ENCODE results near the gene LSR.

Gene LSR

DNA sequence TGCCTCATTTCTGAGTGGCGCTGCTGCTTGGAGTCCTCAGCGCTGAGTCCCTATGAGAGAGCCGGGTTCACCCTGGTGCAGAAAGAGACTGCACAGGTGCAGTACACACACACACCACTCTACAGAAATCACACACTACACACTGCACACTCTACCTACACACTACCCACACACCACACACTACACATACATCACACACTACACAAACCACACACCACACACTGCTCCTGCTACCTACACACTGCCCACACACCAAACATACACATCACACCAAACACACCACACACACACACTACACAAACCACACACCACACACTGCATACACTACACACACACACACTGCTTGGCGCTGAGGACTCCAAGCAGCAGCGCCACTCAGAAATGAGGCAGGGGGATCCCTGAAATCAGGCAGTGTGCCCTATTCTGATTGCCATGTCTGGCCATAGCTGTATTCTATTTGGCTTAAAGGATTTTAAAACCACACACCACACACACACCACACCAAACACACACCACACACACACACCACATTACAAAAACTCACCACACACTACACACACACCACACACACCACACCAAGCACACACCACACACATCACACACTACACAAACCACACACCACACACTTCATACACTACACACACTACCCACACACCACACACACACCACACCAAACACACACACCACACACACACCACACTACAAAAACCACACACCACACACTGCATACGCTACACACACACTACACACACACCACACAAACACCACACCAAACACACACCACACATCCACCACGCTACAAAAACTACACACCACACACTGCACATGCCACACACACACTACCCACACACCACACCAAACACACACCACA is 48.1 kb downstream of the LSR start (continued):
- TF ChIP-seq, protein P1, sequence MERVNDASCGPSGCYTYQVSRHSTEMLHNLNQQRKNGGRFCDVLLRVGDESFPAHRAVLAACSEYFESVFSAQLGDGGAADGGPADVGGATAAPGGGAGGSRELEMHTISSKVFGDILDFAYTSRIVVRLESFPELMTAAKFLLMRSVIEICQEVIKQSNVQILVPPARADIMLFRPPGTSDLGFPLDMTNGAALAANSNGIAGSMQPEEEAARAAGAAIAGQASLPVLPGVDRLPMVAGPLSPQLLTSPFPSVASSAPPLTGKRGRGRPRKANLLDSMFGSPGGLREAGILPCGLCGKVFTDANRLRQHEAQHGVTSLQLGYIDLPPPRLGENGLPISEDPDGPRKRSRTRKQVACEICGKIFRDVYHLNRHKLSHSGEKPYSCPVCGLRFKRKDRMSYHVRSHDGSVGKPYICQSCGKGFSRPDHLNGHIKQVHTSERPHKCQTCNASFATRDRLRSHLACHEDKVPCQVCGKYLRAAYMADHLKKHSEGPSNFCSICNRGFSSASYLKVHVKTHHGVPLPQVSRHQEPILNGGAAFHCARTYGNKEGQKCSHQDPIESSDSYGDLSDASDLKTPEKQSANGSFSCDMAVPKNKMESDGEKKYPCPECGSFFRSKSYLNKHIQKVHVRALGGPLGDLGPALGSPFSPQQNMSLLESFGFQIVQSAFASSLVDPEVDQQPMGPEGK (tag by site-specific recombination; IDR thresholded peaks at IDR 0.05), result peak; percentile 54; the same call in 1 of the 2 replicates
- TF ChIP-seq ZNF2 (tag by site-specific recombination; IDR thresholded peaks at IDR 0.05) (peak; percentile 76), ZNF292 (tag by site-specific recombination; IDR thresholded peaks at IDR 0.05; ENCODE audit: borderline replicate concordance, low read depth) (no peak), ZNF776 (tag by site-specific recombination; IDR thresholded peaks at IDR 0.05; ENCODE audit: borderline replicate concordance) (0 out of 2 replicates have a peak, but pooled peaks have one; percentile 54), ZNF112 (tag by site-specific recombination; IDR thresholded peaks at IDR 0.05) (peak; percentile 44), GLIS1 (tag by site-specific recombination; IDR thresholded peaks at IDR 0.05) (no peak), HOXD13 (CRISPR knock-in tag; IDR thresholded peaks at IDR 0.05; ENCODE audit: borderline replicate concordance) (no peak), ZNF248 (tag by site-specific recombination; IDR thresholded peaks at IDR 0.05) (peak; percentile 81; the same call in 1 of the 2 replicates), ZFHX2 (tag by site-specific recombination; conservative IDR thresholded peaks at IDR 0.05) (peak; percentile 100), ZSCAN16 (tag by site-specific recombination; IDR thresholded peaks at IDR 0.05) (peak; percentile 41; the same call in 1 of the 2 replicates), ZNF530 (tag by site-specific recombination; IDR thresholded peaks at IDR 0.05; ENCODE audit: low read depth) (0 out of 2 replicates have a peak, but pooled peaks have one; percentile 4), EGR2 (tag by site-specific recombination; IDR thresholded peaks at IDR 0.05; ENCODE audit: low read depth) (peak; percentile 100), PRDM1 (tag by site-specific recombination; IDR thresholded peaks at IDR 0.05) (no peak), ZNF514 (tag by site-specific recombination; IDR thresholded peaks at IDR 0.05) (peak; percentile 58), ZNF266 (tag by site-specific recombination; IDR thresholded peaks at IDR 0.05; ENCODE audit: low read depth) (peak; percentile 52), ZSCAN30 (tag by site-specific recombination; IDR thresholded peaks at IDR 0.05) (no peak), ZNF521 (tag by site-specific recombination; IDR thresholded peaks at IDR 0.05) (peak; percentile 74), ZNF391 (tag by site-specific recombination; IDR thresholded peaks at IDR 0.05; ENCODE audit: borderline replicate concordance, low read depth) (0 out of 2 replicates have a peak, but pooled peaks have one; percentile 11), ZNF155 (tag by site-specific recombination; IDR thresholded peaks at IDR 0.05) (no peak), ZNF274 (IDR thresholded peaks at IDR 0.05; ENCODE audit: low read length) (no peak), ZNF274 (tag by site-specific recombination; IDR thresholded peaks at IDR 0.05; ENCODE audit: borderline replicate concordance) (peak; percentile 39), ZNF133 (tag by site-specific recombination; IDR thresholded peaks at IDR 0.05) (peak; percentile 36; the same call in 1 of the 2 replicates), ZBTB17 (tag by site-specific recombination; IDR thresholded peaks at IDR 0.05) (peak; percentile 7; the same call in 1 of the 2 replicates), ZNF354C (tag by site-specific recombination; IDR thresholded peaks at IDR 0.05; ENCODE audit: borderline replicate concordance, low read depth) (no peak), ZNF501 (tag by site-specific recombination; IDR thresholded peaks at IDR 0.05) (no peak), ZNF785 (tag by site-specific recombination; IDR thresholded peaks at IDR 0.05) (peak; percentile 76), ZNF76 (tag by site-specific recombination; IDR thresholded peaks at IDR 0.05; ENCODE audit: borderline replicate concordance, low read depth) (peak; percentile 19; the same call in 1 of the 2 replicates)
- TF ChIP-seq, protein P2, sequence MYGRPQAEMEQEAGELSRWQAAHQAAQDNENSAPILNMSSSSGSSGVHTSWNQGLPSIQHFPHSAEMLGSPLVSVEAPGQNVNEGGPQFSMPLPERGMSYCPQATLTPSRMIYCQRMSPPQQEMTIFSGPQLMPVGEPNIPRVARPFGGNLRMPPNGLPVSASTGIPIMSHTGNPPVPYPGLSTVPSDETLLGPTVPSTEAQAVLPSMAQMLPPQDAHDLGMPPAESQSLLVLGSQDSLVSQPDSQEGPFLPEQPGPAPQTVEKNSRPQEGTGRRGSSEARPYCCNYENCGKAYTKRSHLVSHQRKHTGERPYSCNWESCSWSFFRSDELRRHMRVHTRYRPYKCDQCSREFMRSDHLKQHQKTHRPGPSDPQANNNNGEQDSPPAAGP (tag by site-specific recombination; IDR thresholded peaks at IDR 0.05), result no peak
- TF ChIP-seq, protein P3, sequence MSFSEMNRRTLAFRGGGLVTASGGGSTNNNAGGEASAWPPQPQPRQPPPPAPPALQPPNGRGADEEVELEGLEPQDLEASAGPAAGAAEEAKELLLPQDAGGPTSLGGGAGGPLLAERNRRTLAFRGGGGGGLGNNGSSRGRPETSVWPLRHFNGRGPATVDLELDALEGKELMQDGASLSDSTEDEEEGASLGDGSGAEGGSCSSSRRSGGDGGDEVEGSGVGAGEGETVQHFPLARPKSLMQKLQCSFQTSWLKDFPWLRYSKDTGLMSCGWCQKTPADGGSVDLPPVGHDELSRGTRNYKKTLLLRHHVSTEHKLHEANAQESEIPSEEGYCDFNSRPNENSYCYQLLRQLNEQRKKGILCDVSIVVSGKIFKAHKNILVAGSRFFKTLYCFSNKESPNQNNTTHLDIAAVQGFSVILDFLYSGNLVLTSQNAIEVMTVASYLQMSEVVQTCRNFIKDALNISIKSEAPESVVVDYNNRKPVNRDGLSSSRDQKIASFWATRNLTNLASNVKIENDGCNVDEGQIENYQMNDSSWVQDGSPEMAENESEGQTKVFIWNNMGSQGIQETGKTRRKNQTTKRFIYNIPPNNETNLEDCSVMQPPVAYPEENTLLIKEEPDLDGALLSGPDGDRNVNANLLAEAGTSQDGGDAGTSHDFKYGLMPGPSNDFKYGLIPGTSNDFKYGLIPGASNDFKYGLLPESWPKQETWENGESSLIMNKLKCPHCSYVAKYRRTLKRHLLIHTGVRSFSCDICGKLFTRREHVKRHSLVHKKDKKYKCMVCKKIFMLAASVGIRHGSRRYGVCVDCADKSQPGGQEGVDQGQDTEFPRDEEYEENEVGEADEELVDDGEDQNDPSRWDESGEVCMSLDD (tag by site-specific recombination; IDR thresholded peaks at IDR 0.05), result peak; percentile 30; the same call in 1 of the 2 replicates
- TF ChIP-seq, protein P4, sequence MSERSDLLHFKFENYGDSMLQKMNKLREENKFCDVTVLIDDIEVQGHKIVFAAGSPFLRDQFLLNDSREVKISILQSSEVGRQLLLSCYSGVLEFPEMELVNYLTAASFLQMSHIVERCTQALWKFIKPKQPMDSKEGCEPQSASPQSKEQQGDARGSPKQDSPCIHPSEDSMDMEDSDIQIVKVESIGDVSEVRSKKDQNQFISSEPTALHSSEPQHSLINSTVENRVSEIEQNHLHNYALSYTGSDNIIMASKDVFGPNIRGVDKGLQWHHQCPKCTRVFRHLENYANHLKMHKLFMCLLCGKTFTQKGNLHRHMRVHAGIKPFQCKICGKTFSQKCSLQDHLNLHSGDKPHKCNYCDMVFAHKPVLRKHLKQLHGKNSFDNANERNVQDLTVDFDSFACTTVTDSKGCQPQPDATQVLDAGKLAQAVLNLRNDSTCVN (tag by site-specific recombination; optimal IDR thresholded peaks at IDR 0.05), result peak; percentile 14
